GM19023 (cell line): ENCODE results near the gene WFDC12.

Source experiments
- ATAC-seq: cut with Tn5 transposase; IDR thresholded peaks from one replicate; pipeline ENCODE4 v1.9.1; 2021; ENCODE audit warnings: mild to moderate bottlenecking, moderate library complexity; ENCODE audit not compliant: unreplicated experiment

Gene WFDC12

GRCh38 chr20:45094201-45094600 lies 30.1 kb downstream of the WFDC12 start:
- ATAC-seq = no peak

- no peak for ATAC-seq
These were observed 31.4 kb downstream of the WFDC12 start for GRCh38 chr20:45092898-45093297.

GRCh38 chr20:45091366-45091765 lies 32.9 kb downstream of the WFDC12 start:
- no peak for ATAC-seq

- ATAC-seq = no peak
These were observed 33.8 kb downstream of the WFDC12 start for GRCh38 chr20:45090481-45090880.

GRCh38 chr20:45088247-45088646 lies 36.0 kb downstream of the WFDC12 start:
- ATAC-seq = no peak

GRCh38 chr20:45087814-45088213 lies 36.5 kb downstream of the WFDC12 start:
- no peak for ATAC-seq

GRCh38 chr20:45087097-45087790 lies 37.0 kb downstream of the WFDC12 start:
- ATAC-seq = no peak

GRCh38 chr20:45085867-45086266 lies 38.4 kb downstream of the WFDC12 start:
- no peak for ATAC-seq

GRCh38 chr20:45085289-45085688 lies 39.0 kb downstream of the WFDC12 start:
- no peak for ATAC-seq

- ATAC-seq = no peak
These were observed 41.1 kb downstream of the WFDC12 start for GRCh38 chr20:45083127-45083526.

GRCh38 chr20:45082468-45082867 lies 41.8 kb downstream of the WFDC12 start:
- ATAC-seq = no peak

- ATAC-seq = no peak
These were observed 43.2 kb downstream of the WFDC12 start for GRCh38 chr20:45080867-45081624.

GRCh38 chr20:45077559-45077958 lies 46.7 kb downstream of the WFDC12 start:
- ATAC-seq = no peak
